MM.1S (cell line): ENCODE measurements around the gene C1orf21.

Experiments
- DNase-seq: peaks from one replicate; pipeline ENCODE4 v3.0.0-alpha.2; 2015
- H2AFZ ChIP-seq: fragments of 300-600 bp; sonication (generic); 2 replicates; pipeline ENCODE4 v1.6.0; 2016; ENCODE audit warnings: antibody characterized with exemption, low read length
- H3F3A ChIP-seq: fragments of 300-600 bp; sonication (generic); 2 replicates; pipeline ENCODE4 v1.6.1; 2016; ENCODE audit warnings: mild to moderate bottlenecking, antibody characterized with exemption, low read length, moderate library complexity, mixed read lengths; ENCODE audit not compliant: insufficient read depth
- H3K27ac ChIP-seq: fragments of 300-600 bp; sonication (generic); 2 replicates; pipeline ENCODE4 v1.5.1; 2016; ENCODE audit warnings: mild to moderate bottlenecking, low read length
- H3K27me3 ChIP-seq: fragments of 300-600 bp; sonication (generic); replicated peaks from 2 replicates; pipeline ENCODE4 v1.6.0; 2016; ENCODE audit warnings: low read length; ENCODE audit not compliant: insufficient read depth
- H3K36me3 ChIP-seq: fragments of 300-600 bp; sonication (generic); replicated peaks from 2 replicates; pipeline ENCODE4 v1.6.1; 2016; ENCODE audit warnings: mild to moderate bottlenecking, low read length, mixed read lengths; ENCODE audit not compliant: insufficient read depth
- H3K4me1 ChIP-seq: fragments of 300-600 bp; sonication (generic); 2 replicates; pipeline ENCODE4 v1.6.1; 2016; ENCODE audit warnings: low read length, mixed read lengths
- H3K4me2 ChIP-seq: fragments of 300-600 bp; sonication (generic); 2 replicates; pipeline ENCODE4 v1.6.0; 2016; ENCODE audit warnings: low read depth, low read length
- H3K4me3 ChIP-seq: fragments of 300-600 bp; sonication (generic); 2 replicates; pipeline ENCODE4 v1.5.1; 2016; ENCODE audit warnings: low read length, mixed read lengths
- H3K79me2 ChIP-seq: fragments of 300-600 bp; sonication (generic); 2 replicates; pipeline ENCODE4 v1.6.1; 2016; ENCODE audit warnings: mixed run types, low read length, mixed read lengths
- H3K9ac ChIP-seq: fragments of 300-600 bp; sonication (generic); 2 replicates; pipeline ENCODE4 v1.6.1; 2016; ENCODE audit warnings: low read length, mixed read lengths
- H3K9me2 ChIP-seq: fragments of 300-600 bp; sonication (generic); replicated peaks from 2 replicates; pipeline ENCODE4 v1.6.1; 2016; ENCODE audit warnings: mild to moderate bottlenecking, low read length, mixed read lengths; ENCODE audit not compliant: insufficient read depth
- H3K9me3 ChIP-seq: fragments of 300-600 bp; sonication (generic); replicated peaks from 2 replicates; pipeline ENCODE4 v1.6.1; 2016; ENCODE audit warnings: mild to moderate bottlenecking, low read length, mixed read lengths; ENCODE audit not compliant: insufficient read depth
- H4K20me1 ChIP-seq: fragments of 300-600 bp; sonication (generic); 2 replicates; pipeline ENCODE4 v1.6.1; 2016; ENCODE audit warnings: mild to moderate bottlenecking, low read length, moderate library complexity, mixed read lengths; ENCODE audit not compliant: insufficient read depth
- CTCF ChIP-seq: fragments of 300-600 bp; sonication (generic); IDR thresholded peaks from 2 replicates; pipeline ENCODE4 v1.5.1; 2016; ENCODE audit warnings: antibody characterized with exemption, low read length, mixed read lengths
- EZH2 ChIP-seq: fragments of 300-600 bp; sonication (generic); optimal IDR thresholded peaks from 2 replicates; pipeline ENCODE3; 2017; ENCODE audit warnings: low read depth, mild to moderate bottlenecking, antibody characterized with exemption, low read length, mixed read lengths
- EZH2phosphoT487 ChIP-seq: fragments of 300-600 bp; sonication (generic); IDR thresholded peaks from 2 replicates; pipeline ENCODE4 v1.6.1; 2018; ENCODE audit warnings: antibody characterized with exemption, low read length

The C1orf21 gene

GRCh38 chr1:184664042-184664660, 277.3 kb downstream of the C1orf21 start:
- Histone ChIP-seq H2AFZ (peak overlapping the region; percentile 81), H3K79me2 (no peaks in the 10 kb centered on the region), H3K9me2 (no peaks in the 10 kb centered on the region), H3K9me3 (no peaks in the 10 kb centered on the region), H3K9ac (peak overlapping the region; percentile 14; the same call in 1 of the 2 replicates), H3K4me3 (peak overlapping the region; percentile 53), H3K27ac (no peak overlapping the region), H3K27me3 (no peaks in the 10 kb centered on the region), H3K4me2 (peak overlapping the region; percentile 62), H3K36me3 (no peaks in the 10 kb centered on the region), H4K20me1 (no peaks in the 10 kb centered on the region), H3F3A (no peaks in the 10 kb centered on the region), H3K4me1 (peaks cover 28% of the 10 kb centered on the region)
- TF ChIP-seq EZH2 (no peak), CTCF (peak; percentile 99)
- DNase-seq: peak; percentile 80

- Histone ChIP-seq H3K36me3 (no peaks in the 10 kb centered on the region), H3K9me3 (no peaks in the 10 kb centered on the region), H3K9me2 (no peaks in the 10 kb centered on the region), H4K20me1 (no peaks in the 10 kb centered on the region), H3K9ac (no peak overlapping the region), H3K27me3 (no peaks in the 10 kb centered on the region), H3K4me2 (no peak overlapping the region; the same call in 1 of the 2 replicates), H3K4me3 (no peak overlapping the region), H3F3A (no peaks in the 10 kb centered on the region), H3K4me1 (peaks cover 28% of the 10 kb centered on the region), H3K27ac (no peak overlapping the region), H3K79me2 (no peaks in the 10 kb centered on the region), H2AFZ (peak overlapping the region; percentile 81; the same call in 1 of the 2 replicates)
- DNase-seq: no peak
- no peak for TF ChIP-seq EZH2
- TF ChIP-seq EZH2phosphoT487: no peak
- TF ChIP-seq CTCF: no peak
Measured at GRCh38 chr1:184664661-184665060, 277.8 kb downstream of the C1orf21 start.

GRCh38 chr1:184665360-184665759, 278.5 kb downstream of the C1orf21 start:
- Histone ChIP-seq H3K4me2 (no peak overlapping the region), H4K20me1 (no peaks in the 10 kb centered on the region), H3K4me3 (no peak overlapping the region), H3K79me2 (no peaks in the 10 kb centered on the region), H3K9me2 (no peaks in the 10 kb centered on the region), H3K9me3 (no peaks in the 10 kb centered on the region), H3K27ac (no peak overlapping the region), H3K36me3 (no peaks in the 10 kb centered on the region), H3K27me3 (no peaks in the 10 kb centered on the region), H2AFZ (no peak overlapping the region), H3F3A (no peaks in the 10 kb centered on the region), H3K9ac (no peak overlapping the region), H3K4me1 (peaks cover 21% of the 10 kb centered on the region)
- DNase-seq: no peak
- TF ChIP-seq EZH2phosphoT487: no peak
- TF ChIP-seq EZH2: no peak
- TF ChIP-seq CTCF: no peak
